GM12878 (cell line): ENCODE measurements around the gene GABBR2. TPM values are rescaled to one million over a fixed set of nuclear protein-coding genes. Genes with fewer than 3 reads are reported as not detected.
A peak's percentile ranks its signal among the peaks of the same experiment; 100 is the strongest.

ENCODE experiments used
- ATAC-seq: fragments of 200-7000 bp; cut with Tn5 transposase; 3 replicates; pipeline ENCODE4 v1.9.1; 2020; ENCODE audit warnings: mild to moderate bottlenecking, moderate library complexity
- BruUV-seq: library from RNA; stranded (reverse); fragments of 400-500 nt; replicated peaks from 2 replicates; lab custom pipeline; 2021; lab: Mats Ljungman, UMichigan
- CTCF ChIA-PET: fragments of 300-600 bp; sonication (Branson Sonifier 250); formaldehyde crosslinking; extraction: SDS; loops from one replicate; lab custom pipeline; 2021; ENCODE audit warnings: inconsistent platforms; lab: Yijun Ruan, JAX
- POLR2A ChIA-PET: fragments of 350-600 bp; formaldehyde crosslinking; extraction: SDS; loops from one replicate; lab custom pipeline; 2021; ENCODE audit warnings: inconsistent platforms; lab: Charles Lee
- RAD21 ChIA-PET: fragments of 300-600 bp; sonication (Branson Sonifier 250); formaldehyde crosslinking; loops from one replicate; lab custom pipeline; 2023; ENCODE audit warnings: antibody characterized with exemption; ENCODE audit not compliant: unreplicated experiment; lab: Charles Lee
- SMC1A ChIA-PET: fragments of 300-600 bp; sonication (Branson Sonifier 250); formaldehyde crosslinking; loops from one replicate; lab custom pipeline; 2023; ENCODE audit not compliant: unreplicated experiment, uncharacterized antibody; lab: Charles Lee
- DNase-seq: peaks from one replicate; pipeline ENCODE4 v3.0.0-alpha.2; 2011; ENCODE audit warnings: low read depth, low spot score
- FAIRE-seq: peaks from 3 replicates; lab custom pipeline; 2011; peaks lifted over from hg19 to GRCh38; lab: Jason Lieb, UNC
- H2AFZ ChIP-seq: 2 replicates; pipeline ENCODE4 v1.6.0; 2011; ENCODE audit warnings: low read depth, low read length, control low read depth; ENCODE audit not compliant: control insufficient read depth
- H3K27ac ChIP-seq: 2 replicates; pipeline ENCODE4 v1.5.1; 2011; ENCODE audit warnings: control low read depth; ENCODE audit not compliant: control insufficient read depth, insufficient read depth
- H3K27me3 ChIP-seq, 2 experiments: replicated peaks in 1 of 2; 2 replicates each; pipeline versions ENCODE4 v1.6.0 to v1.6.1; 2011; ENCODE audit warnings: low read length in 1 of 2; ENCODE audit not compliant: control insufficient read depth in 2 of 2, insufficient read depth in 2 of 2
- H3K36me3 ChIP-seq, 2 experiments: 2 replicates each; pipeline ENCODE4 v1.5.1; 2011; ENCODE audit warnings: low read length in 1 of 2; ENCODE audit not compliant: control insufficient read depth in 2 of 2, insufficient read depth in 2 of 2
- H3K4me1 ChIP-seq: 2 replicates; pipeline ENCODE4 v1.6.1; 2011; ENCODE audit warnings: mild to moderate bottlenecking, low read length, moderate library complexity, mixed read lengths; ENCODE audit not compliant: control insufficient read depth, insufficient read depth
- H3K4me2 ChIP-seq: 2 replicates; pipeline ENCODE4 v1.6.0; 2011; ENCODE audit warnings: control low read depth; ENCODE audit not compliant: control insufficient read depth, insufficient read depth
- H3K4me3 ChIP-seq: fragments of 200-600 bp; sonication (generic); 2 replicates; pipeline ENCODE4 v1.5.1; 2016
- H3K79me2 ChIP-seq: 2 replicates; pipeline ENCODE4 v1.6.0; 2011; ENCODE audit warnings: low read length; ENCODE audit not compliant: control insufficient read depth, insufficient read depth
- H3K9ac ChIP-seq: 2 replicates; pipeline ENCODE4 v1.8.0; 2011; ENCODE audit warnings: low read length, control low read depth, mixed read lengths; ENCODE audit not compliant: control insufficient read depth, insufficient read depth
- H3K9me3 ChIP-seq: replicated peaks from 3 replicates; pipeline ENCODE4 v1.5.1; 2011; ENCODE audit warnings: mild to moderate bottlenecking, low read length; ENCODE audit not compliant: control insufficient read depth, insufficient read depth
- H4K20me1 ChIP-seq: 2 replicates; pipeline ENCODE4 v1.6.0; 2011; ENCODE audit not compliant: control insufficient read depth, insufficient read depth
- EP300 ChIP-seq, 2 experiments: fragments of 150-350 bp in 1 of 2; IDR thresholded peaks; 2 replicates each; pipeline ENCODE4 v1.6.1; 2011 to 2012; ENCODE audit warnings: low read depth in 2 of 2, low read length in 2 of 2, borderline replicate concordance in 1 of 2, improper control_type of control experiment in 1 of 2, inconsistent platforms in 1 of 2; ENCODE audit not compliant: control insufficient read depth in 1 of 2
- FOXM1 ChIP-seq: IDR thresholded peaks from 2 replicates; pipeline ENCODE4 v1.6.1; 2012; ENCODE audit warnings: low read depth, mild to moderate bottlenecking, inconsistent platforms, low read length, moderate library complexity
- IRF4 ChIP-seq: IDR thresholded peaks from 2 replicates; pipeline ENCODE4 v1.6.1; 2011; ENCODE audit warnings: low read depth, low read length
- MYC ChIP-seq: IDR thresholded peaks from 2 replicates; pipeline ENCODE4 v1.6.1; 2011; ENCODE audit warnings: mild to moderate bottlenecking, low read length, moderate library complexity, inconsistent platforms; ENCODE audit not compliant: insufficient read depth, insufficient replicate concordance, insufficient read length, severe bottlenecking
- RAD21 ChIP-seq: IDR thresholded peaks from 2 replicates; pipeline ENCODE4 v1.6.1; 2011; ENCODE audit warnings: mild to moderate bottlenecking, low read depth, low read length, moderate library complexity; ENCODE audit not compliant: insufficient read depth
- RELA ChIP-seq: fragments of 450-650 bp; IDR thresholded peaks from 2 replicates; pipeline ENCODE4 v1.8.0; 2014; ENCODE audit warnings: borderline replicate concordance; ENCODE audit not compliant: partially characterized antibody
- RUNX3 ChIP-seq: IDR thresholded peaks from 2 replicates; pipeline ENCODE4 v1.6.1; 2012; ENCODE audit warnings: low read length, inconsistent platforms
- SMARCA5 ChIP-seq: fragments of 450-650 bp; IDR thresholded peaks from 2 replicates; pipeline ENCODE4 v1.6.1; 2017; ENCODE audit warnings: mild to moderate bottlenecking
- SMC3 ChIP-seq: IDR thresholded peaks from 2 replicates; pipeline ENCODE4 v1.6.1; 2011; ENCODE audit warnings: low read length, improper control_type of control experiment, borderline replicate concordance
- YY1 ChIP-seq: IDR thresholded peaks from 2 replicates; pipeline ENCODE4 v1.6.1; 2011; ENCODE audit warnings: low read depth, mild to moderate bottlenecking, low read length
- WGBS: methylation state at CpG from one replicate; pipeline ENCODE4 v1.1.6; 2016; ENCODE audit warnings: low lambda C conversion rate; ENCODE audit not compliant: insufficient replicate concordance, insufficient coverage; ENCODE audit errors: missing lambda C conversion rate; 5-methylcytosine and 5-hydroxymethylcytosine counted together
- in situ Hi-C: fragments of 300-500 bp; cut with MboI; formaldehyde crosslinking; loops from 9 replicates; pipeline ENCODE4 v1.14.3; 2018; ENCODE audit warnings: mixed read lengths
- intact Hi-C: fragments of 100-400 bp; cut with micrococcal nuclease; formaldehyde crosslinking; loops from one replicate; pipeline ENCODE4 v1.14.2; 2022; ENCODE audit not compliant: unreplicated experiment
- polyA plus RNA-seq, 11 experiments: library from polyadenylated mRNA; depleted of rRNA in 4 of 11; unstranded in 6 of 11; stranded (reverse) in 5 of 11; fragments of >200 nt; fragmentation: Nextera tagmentation in 4 of 11; fragmentation: Illumina TruSeq in 1 of 11; extraction: Ambion mirVana in 4 of 11; extraction: Trizol in 1 of 11; gene quantifications; 1 replicate in 1 of 11; 2 replicates in 10 of 11; pipeline versions ENCODE4 v1.2.1 to v1.2.3, GENCODE V29; 2011 to 2016; ENCODE audit warnings: inconsistent platforms in 2 of 11, missing spikeins in 2 of 11, low read depth in 1 of 11
- total RNA-seq, 4 experiments: library from RNA; depleted of rRNA in 3 of 4; stranded (reverse); fragments of >200 nt in 3 of 4; fragmentation: Illumina TruSeq in 1 of 4; extraction: Trizol in 1 of 4; gene quantifications; 2 replicates each; pipeline versions ENCODE4 v1.2.1 to v1.2.3, GENCODE V29; 2013 to 2021
- TF ChIP-seq, protein P1 (sequence below), 3 experiments: IDR thresholded peaks in 2 of 3; conservative IDR thresholded peaks in 1 of 3; 2 replicates each; pipeline ENCODE4 v1.5.1; 2011; ENCODE audit warnings: low read depth in 3 of 3, low read length in 3 of 3, mild to moderate bottlenecking in 3 of 3, control low read depth in 2 of 3, moderate library complexity in 2 of 3, inconsistent platforms in 1 of 3, mixed read lengths in 1 of 3; ENCODE audit not compliant: control insufficient read depth in 2 of 3, insufficient read depth in 1 of 3; ENCODE audit errors: extremely low read depth in 1 of 3

GABBR2 gene
- total and polyA plus RNA-seq, 10 of the 15 experiments (the other 5 are each of a cell fraction or from before 2014, with no cell fraction given), result 0.02 to 2.2 (median 0.06) TPM; not detected in 2

DNA sequence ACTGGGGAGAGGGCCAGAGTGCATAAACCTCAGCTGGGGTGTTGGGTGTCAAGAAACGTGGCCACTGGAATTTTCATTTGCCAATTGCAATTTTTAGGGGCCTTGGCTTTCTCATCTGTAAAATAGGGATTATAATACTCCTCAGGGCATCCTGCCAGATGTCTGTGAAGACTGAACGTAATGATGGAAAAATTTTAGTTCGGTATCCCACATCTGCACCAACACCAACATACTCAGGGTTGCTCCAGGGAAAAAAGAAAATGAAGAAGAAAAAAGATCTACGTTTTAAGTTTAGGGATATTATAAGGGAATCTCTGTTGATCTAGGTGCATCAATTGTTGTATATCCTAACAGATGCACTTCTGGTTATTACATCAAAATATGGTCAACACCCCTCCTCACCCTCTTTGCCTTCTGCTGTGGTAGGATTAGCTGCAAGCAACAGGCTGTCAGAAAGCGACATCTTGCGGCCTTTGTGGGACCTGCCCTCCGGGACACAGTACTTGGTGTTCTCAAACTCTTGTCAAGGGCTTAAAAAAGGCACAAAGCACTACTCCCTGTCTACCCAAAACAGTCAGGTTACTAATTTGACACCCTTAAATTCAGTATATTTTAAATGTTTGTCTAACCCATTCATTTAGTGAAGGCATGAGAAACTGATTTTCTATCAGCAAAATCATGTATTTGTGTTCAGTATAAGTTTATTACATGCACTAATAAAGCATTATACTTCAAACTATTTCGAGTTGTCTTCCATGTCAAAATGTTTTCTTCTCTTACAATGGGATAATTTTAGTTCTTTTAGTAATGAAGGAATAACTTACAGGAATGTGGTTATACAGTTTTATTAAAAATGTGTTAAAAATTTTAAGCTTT is 445.0 kb downstream of the GABBR2 start:
- no peaks in the 10 kb centered on the region for H3K4me1 ChIP-seq
- in situ Hi-C loops (loop anchor here (5.0 to 10.0 kb wide), 2 partner anchors 191 to 539 kb away; no protein-coding TSS in a partner anchor), intact Hi-C loops (loop anchor here (1.0 to 10.0 kb wide), 5 partner anchors 58 to 549 kb away; no protein-coding TSS in a partner anchor)
- H4K20me1 ChIP-seq, result no peaks in the 10 kb centered on the region
- H3K9me3 ChIP-seq, result no peaks in the 10 kb centered on the region
- H3K27ac ChIP-seq, result no peak overlapping the region
- ChIA-PET CTCF (interaction anchor here (0.7 to 2.9 kb wide), 21 partner anchors 10 to 552 kb away, joined by 3 to 41 read pairs (median 4); partner anchors contain the start of genes TRIM14 and TRMO), SMC1A (interaction anchor here (0.6 to 3.0 kb wide), 14 partner anchors 58 to 1821 kb away, joined by 3 to 23 read pairs (median 4); partner anchors contain the start of gene TRIM14), RAD21 (interaction anchor here (0.6 to 2.5 kb wide), 9 partner anchors 8 to 341 kb away, joined by 3 to 15 read pairs (median 4); partner anchors contain the start of genes TBC1D2, TRIM14 and TRMO), POLR2A (interaction anchor here (0.9 kb wide), 1 partner anchor 205 kb away, joined by 3 read pairs; no protein-coding TSS in a partner anchor)
- H3K79me2 ChIP-seq, result no peaks in the 10 kb centered on the region
- peak; percentile 100 for ATAC-seq
- H3K4me2 ChIP-seq, result no peak overlapping the region
- H3K36me3 ChIP-seq, result no peaks in the 10 kb centered on the region
- no peak overlapping the region for H3K9ac ChIP-seq
- FAIRE-seq, result peak; percentile 97
- WGBS, result 19% methylated on average over 8 of the region's 8 CpGs
- DNase-seq, result peak; percentile 40
- TF ChIP-seq FOXM1 (peak; percentile 21; the same call in 1 of the 2 replicates), RELA (peak; percentile 37), RAD21 (peak; percentile 99), MYC (no peak), SMC3 (peak; percentile 97), RUNX3 (peak; percentile 47; the same call in 1 of the 2 replicates), EP300 (IDR thresholded peaks at IDR 0.05; ENCODE audit: borderline replicate concordance in 1 of 2, control insufficient read depth in 1 of 2, low read depth in 2 of 2, low read length in 2 of 2) (no peak), SMARCA5 (0 out of 2 replicates have a peak, but pooled peaks have one; percentile 50), IRF4 (no peak), YY1 (peak; percentile 55; the same call in 1 of the 2 replicates)
- TF ChIP-seq, protein P1, sequence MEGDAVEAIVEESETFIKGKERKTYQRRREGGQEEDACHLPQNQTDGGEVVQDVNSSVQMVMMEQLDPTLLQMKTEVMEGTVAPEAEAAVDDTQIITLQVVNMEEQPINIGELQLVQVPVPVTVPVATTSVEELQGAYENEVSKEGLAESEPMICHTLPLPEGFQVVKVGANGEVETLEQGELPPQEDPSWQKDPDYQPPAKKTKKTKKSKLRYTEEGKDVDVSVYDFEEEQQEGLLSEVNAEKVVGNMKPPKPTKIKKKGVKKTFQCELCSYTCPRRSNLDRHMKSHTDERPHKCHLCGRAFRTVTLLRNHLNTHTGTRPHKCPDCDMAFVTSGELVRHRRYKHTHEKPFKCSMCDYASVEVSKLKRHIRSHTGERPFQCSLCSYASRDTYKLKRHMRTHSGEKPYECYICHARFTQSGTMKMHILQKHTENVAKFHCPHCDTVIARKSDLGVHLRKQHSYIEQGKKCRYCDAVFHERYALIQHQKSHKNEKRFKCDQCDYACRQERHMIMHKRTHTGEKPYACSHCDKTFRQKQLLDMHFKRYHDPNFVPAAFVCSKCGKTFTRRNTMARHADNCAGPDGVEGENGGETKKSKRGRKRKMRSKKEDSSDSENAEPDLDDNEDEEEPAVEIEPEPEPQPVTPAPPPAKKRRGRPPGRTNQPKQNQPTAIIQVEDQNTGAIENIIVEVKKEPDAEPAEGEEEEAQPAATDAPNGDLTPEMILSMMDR (IDR thresholded peaks at IDR 0.05 in 2 of 3, conservative IDR thresholded peaks at IDR 0.05 in 1 of 3; ENCODE audit: control insufficient read depth in 2 of 3, extremely low read depth in 1 of 3, insufficient read depth in 1 of 3, low read depth in 3 of 3, low read length in 3 of 3), result peak; percentile 91 to 95 (median 93)
- H2AFZ ChIP-seq, result no peak overlapping the region
- no peaks in the 10 kb centered on the region for H3K27me3 ChIP-seq
- BruUV-seq, result no TSS peak
- H3K4me3 ChIP-seq, result no peak overlapping the region
